AG10803 (cell line): ENCODE data around the gene PIM2.

ENCODE experiments used
- DNase-seq: peaks from one replicate; pipeline ENCODE4 v3.0.0; 2010; ENCODE audit warnings: low read depth
- H3K4me3 ChIP-seq: 2 replicates; pipeline ENCODE4 v1.5.1; 2011; ENCODE audit warnings: mild to moderate bottlenecking, low read length, control low read depth
- CTCF ChIP-seq: conservative IDR thresholded peaks from 2 replicates; pipeline ENCODE4 v1.5.1; 2011; ENCODE audit warnings: mild to moderate bottlenecking, low read length, control low read depth, inconsistent platforms

PIM2 gene

GRCh38 chrX:48958635-48959094 lies 39.8 kb upstream of the PIM2 start:
- no peak for TF ChIP-seq CTCF

GRCh38 chrX:48957827-48958634 lies 39.2 kb upstream of the PIM2 start:
- no peak for TF ChIP-seq CTCF
- peak; percentile 98 for DNase-seq
- peak overlapping the region; percentile 79 for H3K4me3 ChIP-seq

More at GRCh38 chrX:48958635-48959094, 39.8 kb upstream of the PIM2 start:
- peak; percentile 71 for DNase-seq
- peak overlapping the region; percentile 63 for H3K4me3 ChIP-seq

GRCh38 chrX:48957477-48957826 lies 38.6 kb upstream of the PIM2 start, which contains the start of gene OTUD5:
OTUD5 (minus strand) TSS chrX:48957607; CDS start chrX:48957570, 37 bp downstream.
- H3K4me3 ChIP-seq = peak within 1 kb of the TSS; percentile 79
- no peak for DNase-seq
- TF ChIP-seq CTCF = no peak

GRCh38 chrX:48956728-48957414 lies 38.0 kb upstream of the PIM2 start:
- no peak for TF ChIP-seq CTCF
- DNase-seq = no peak
- peak overlapping the region; percentile 75 for H3K4me3 ChIP-seq

GRCh38 chrX:48948589-48948988 lies 29.8 kb upstream of the PIM2 start:
- no peak for TF ChIP-seq CTCF
- DNase-seq = no peak
- no peak overlapping the region for H3K4me3 ChIP-seq

GRCh38 chrX:48945517-48946348 lies 26.9 kb upstream of the PIM2 start:
- TF ChIP-seq CTCF = peak; percentile 75
- H3K4me3 ChIP-seq = no peak overlapping the region
- peak; percentile 42 for DNase-seq
